ENCODE results near the gene FAM124A.
"Not testable (repeated sequence)": the region's sequence is repeated elsewhere in the genome, so short reads cannot be mapped to it uniquely, and the experiment has no call there.

- TF ChIP-seq, protein P1, sequence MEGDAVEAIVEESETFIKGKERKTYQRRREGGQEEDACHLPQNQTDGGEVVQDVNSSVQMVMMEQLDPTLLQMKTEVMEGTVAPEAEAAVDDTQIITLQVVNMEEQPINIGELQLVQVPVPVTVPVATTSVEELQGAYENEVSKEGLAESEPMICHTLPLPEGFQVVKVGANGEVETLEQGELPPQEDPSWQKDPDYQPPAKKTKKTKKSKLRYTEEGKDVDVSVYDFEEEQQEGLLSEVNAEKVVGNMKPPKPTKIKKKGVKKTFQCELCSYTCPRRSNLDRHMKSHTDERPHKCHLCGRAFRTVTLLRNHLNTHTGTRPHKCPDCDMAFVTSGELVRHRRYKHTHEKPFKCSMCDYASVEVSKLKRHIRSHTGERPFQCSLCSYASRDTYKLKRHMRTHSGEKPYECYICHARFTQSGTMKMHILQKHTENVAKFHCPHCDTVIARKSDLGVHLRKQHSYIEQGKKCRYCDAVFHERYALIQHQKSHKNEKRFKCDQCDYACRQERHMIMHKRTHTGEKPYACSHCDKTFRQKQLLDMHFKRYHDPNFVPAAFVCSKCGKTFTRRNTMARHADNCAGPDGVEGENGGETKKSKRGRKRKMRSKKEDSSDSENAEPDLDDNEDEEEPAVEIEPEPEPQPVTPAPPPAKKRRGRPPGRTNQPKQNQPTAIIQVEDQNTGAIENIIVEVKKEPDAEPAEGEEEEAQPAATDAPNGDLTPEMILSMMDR (IDR thresholded peaks at IDR 0.05): not testable (repeated sequence)
- TF ChIP-seq POLR2A (IDR thresholded peaks at IDR 0.05): not testable (repeated sequence)
Measured at GRCh38 chr13:51282923-51283322, 60.7 kb downstream of the FAM124A start.
